K562 (cell line): Measurements from ENCODE around the gene MCM7. TPM values are rescaled to one million over a fixed set of nuclear protein-coding genes. Genes with fewer than 3 reads are reported as not detected.

Source experiments
- ARNT ChIP-seq, 2 experiments: fragments of 450-650 bp; IDR thresholded peaks; 2 replicates each; pipeline ENCODE4 v1.6.1; 2016; ENCODE audit warnings: mild to moderate bottlenecking in 1 of 2
- DIDO1 ChIP-seq: fragments of 450-650 bp; IDR thresholded peaks from 2 replicates; pipeline ENCODE4 v1.6.1; 2016; ENCODE audit warnings: low read depth, missing biosample characterization, missing genetic modification characterization
- HNRNPLL ChIP-seq: fragments of 200-400 bp; formaldehyde crosslinking; IDR thresholded peaks from 2 replicates; pipeline ENCODE4 v1.6.1; 2017; ENCODE audit warnings: low read length, low read depth, mild to moderate bottlenecking; ENCODE audit not compliant: poor library complexity, severe bottlenecking
- NR2C1 ChIP-seq, 2 experiments: fragments of 450-650 bp; IDR thresholded peaks; 2 replicates each; pipeline ENCODE4 v1.6.1; 2017; ENCODE audit warnings: mild to moderate bottlenecking in 2 of 2, antibody characterized with exemption in 1 of 2, inconsistent platforms in 1 of 2, missing compliant biosample characterization in 1 of 2, missing genetic modification characterization in 1 of 2
- RBM22 ChIP-seq: fragments of 200-400 bp; formaldehyde crosslinking; IDR thresholded peaks from 2 replicates; pipeline ENCODE4 v1.6.1; 2018; ENCODE audit warnings: low read length, low read depth; ENCODE audit not compliant: poor library complexity, severe bottlenecking
- ZFX ChIP-seq: sonication (generic); formaldehyde crosslinking; IDR thresholded peaks from 2 replicates; pipeline ENCODE4 v1.8.0; 2022; ENCODE audit warnings: mild to moderate bottlenecking, missing genetic modification reagents, moderate library complexity
- ZNF57 ChIP-seq: fragments of 450-650 bp; formaldehyde crosslinking; IDR thresholded peaks from 2 replicates; pipeline ENCODE4 v1.4.0; 2020; ENCODE audit warnings: mild to moderate bottlenecking, moderate library complexity
- polyA plus RNA-seq, 8 experiments: library from polyadenylated mRNA; depleted of rRNA in 4 of 8; stranded (reverse) in 5 of 8; unstranded in 3 of 8; fragments of >200 nt; fragmentation: Nextera tagmentation in 2 of 8; fragmentation: Illumina TruSeq in 1 of 8; extraction: Ambion mirVana in 2 of 8; extraction: Trizol in 1 of 8; gene quantifications; 2 replicates each; pipeline versions ENCODE4 v1.2.1 to v1.2.3, GENCODE V29; 2011 to 2014; ENCODE audit warnings: inconsistent platforms in 1 of 8, missing spikeins in 1 of 8
- total RNA-seq, 7 experiments: library from RNA; depleted of rRNA in 6 of 7; stranded (reverse); fragments of >200 nt in 6 of 7; fragmentation: Illumina TruSeq in 2 of 7; extraction: Trizol in 2 of 7; gene quantifications; 2 replicates each; pipeline versions ENCODE4 v1.2.1 to v1.2.3, GENCODE V29; 2011 to 2021; ENCODE audit warnings: low replicate concordance in 1 of 7
- TF ChIP-seq, protein P1 (sequence below), 2 experiments: fragments of 450-650 bp; formaldehyde crosslinking in 1 of 2; IDR thresholded peaks; 2 replicates each; pipeline versions ENCODE4 v1.4.0 to v1.6.1; 2014 to 2020; ENCODE audit warnings: mild to moderate bottlenecking in 2 of 2, borderline replicate concordance in 1 of 2, low read depth in 1 of 2
- TF ChIP-seq, protein P2 (sequence below): fragments of 450-650 bp; IDR thresholded peaks from 2 replicates; pipeline ENCODE4 v1.6.1; 2017; ENCODE audit warnings: mild to moderate bottlenecking, moderate library complexity
- TF ChIP-seq, protein P3 (sequence below): fragments of 250-450 bp; sonication (Bioruptor Pico); IDR thresholded peaks from 2 replicates; pipeline ENCODE4 v1.8.0; 2021; ENCODE audit warnings: borderline replicate concordance, mild to moderate bottlenecking, moderate library complexity; ENCODE audit not compliant: poor library complexity, severe bottlenecking
- TF ChIP-seq, protein P4 (sequence below): fragments of 450-650 bp; IDR thresholded peaks from 2 replicates; pipeline ENCODE4 v1.7.1; 2018; ENCODE audit warnings: mild to moderate bottlenecking, low read depth; ENCODE audit not compliant: partially characterized antibody

Gene MCM7
- total and polyA plus RNA-seq, 9 of the 15 experiments (the other 6 are each of a cell fraction or from before 2014, with no cell fraction given), result 329 to 856 (median 437) TPM

DNA sequence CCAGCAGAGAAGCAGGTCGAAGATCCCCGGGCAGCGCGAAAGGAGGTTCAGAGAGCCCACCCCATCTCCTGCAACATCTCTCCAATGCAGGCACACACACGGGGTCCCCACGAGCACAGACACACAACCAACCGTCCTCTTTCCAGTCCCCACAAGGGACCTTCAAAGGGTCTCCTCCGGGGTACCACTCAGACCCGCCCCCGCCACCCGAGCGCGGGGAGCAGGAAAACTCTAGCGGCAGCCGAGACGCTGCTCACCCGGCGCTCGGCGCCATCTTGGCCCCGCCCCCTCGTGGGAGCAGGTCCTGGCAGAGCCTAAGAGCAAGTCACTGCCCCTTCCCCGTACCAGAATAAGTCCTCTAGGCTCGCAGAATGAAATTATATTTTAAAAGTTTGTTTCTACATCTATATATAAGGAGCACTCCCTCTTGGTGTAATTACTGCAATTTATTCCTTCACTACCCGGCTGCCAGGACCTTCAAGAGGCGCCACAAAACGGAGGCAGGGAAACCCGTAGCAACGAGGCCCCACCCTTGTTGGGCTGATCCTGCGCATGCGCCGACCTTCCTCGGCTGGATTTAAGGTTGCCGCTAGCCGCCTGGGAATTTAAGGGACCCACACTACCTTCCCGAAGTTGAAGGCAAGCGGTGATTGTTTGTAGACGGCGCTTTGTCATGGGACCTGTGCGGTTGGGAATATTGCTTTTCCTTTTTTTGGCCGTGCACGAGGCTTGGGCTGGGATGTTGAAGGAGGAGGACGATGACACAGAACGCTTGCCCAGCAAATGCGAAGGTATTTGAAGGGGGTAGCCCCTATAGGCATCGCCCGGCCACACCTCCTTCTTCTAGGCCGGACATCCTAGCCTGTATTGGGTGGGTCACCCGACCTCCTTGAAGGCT is 18.1 kb upstream of the MCM7 start, which contains the start of the genes CNPY4 and TAF6 (continued):
- peak; percentile 18 for TF ChIP-seq HNRNPLL
- 0 out of 2 replicates have a peak, but pooled peaks have one; percentile 73 for TF ChIP-seq ZFX
- TF ChIP-seq, protein P1, sequence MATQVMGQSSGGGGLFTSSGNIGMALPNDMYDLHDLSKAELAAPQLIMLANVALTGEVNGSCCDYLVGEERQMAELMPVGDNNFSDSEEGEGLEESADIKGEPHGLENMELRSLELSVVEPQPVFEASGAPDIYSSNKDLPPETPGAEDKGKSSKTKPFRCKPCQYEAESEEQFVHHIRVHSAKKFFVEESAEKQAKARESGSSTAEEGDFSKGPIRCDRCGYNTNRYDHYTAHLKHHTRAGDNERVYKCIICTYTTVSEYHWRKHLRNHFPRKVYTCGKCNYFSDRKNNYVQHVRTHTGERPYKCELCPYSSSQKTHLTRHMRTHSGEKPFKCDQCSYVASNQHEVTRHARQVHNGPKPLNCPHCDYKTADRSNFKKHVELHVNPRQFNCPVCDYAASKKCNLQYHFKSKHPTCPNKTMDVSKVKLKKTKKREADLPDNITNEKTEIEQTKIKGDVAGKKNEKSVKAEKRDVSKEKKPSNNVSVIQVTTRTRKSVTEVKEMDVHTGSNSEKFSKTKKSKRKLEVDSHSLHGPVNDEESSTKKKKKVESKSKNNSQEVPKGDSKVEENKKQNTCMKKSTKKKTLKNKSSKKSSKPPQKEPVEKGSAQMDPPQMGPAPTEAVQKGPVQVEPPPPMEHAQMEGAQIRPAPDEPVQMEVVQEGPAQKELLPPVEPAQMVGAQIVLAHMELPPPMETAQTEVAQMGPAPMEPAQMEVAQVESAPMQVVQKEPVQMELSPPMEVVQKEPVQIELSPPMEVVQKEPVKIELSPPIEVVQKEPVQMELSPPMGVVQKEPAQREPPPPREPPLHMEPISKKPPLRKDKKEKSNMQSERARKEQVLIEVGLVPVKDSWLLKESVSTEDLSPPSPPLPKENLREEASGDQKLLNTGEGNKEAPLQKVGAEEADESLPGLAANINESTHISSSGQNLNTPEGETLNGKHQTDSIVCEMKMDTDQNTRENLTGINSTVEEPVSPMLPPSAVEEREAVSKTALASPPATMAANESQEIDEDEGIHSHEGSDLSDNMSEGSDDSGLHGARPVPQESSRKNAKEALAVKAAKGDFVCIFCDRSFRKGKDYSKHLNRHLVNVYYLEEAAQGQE (IDR thresholded peaks at IDR 0.05; ENCODE audit: borderline replicate concordance), result no peak
- TF ChIP-seq, protein P1 (CRISPR knock-in tag; IDR thresholded peaks at IDR 0.05; ENCODE audit: low read depth), result peak; percentile 63; the same call in 1 of the 2 replicates
- peak; percentile 22 to 98; a peak in 3 of 4 replicates for TF ChIP-seq ARNT (IDR thresholded peaks at IDR 0.05)
- TF ChIP-seq, protein P2, sequence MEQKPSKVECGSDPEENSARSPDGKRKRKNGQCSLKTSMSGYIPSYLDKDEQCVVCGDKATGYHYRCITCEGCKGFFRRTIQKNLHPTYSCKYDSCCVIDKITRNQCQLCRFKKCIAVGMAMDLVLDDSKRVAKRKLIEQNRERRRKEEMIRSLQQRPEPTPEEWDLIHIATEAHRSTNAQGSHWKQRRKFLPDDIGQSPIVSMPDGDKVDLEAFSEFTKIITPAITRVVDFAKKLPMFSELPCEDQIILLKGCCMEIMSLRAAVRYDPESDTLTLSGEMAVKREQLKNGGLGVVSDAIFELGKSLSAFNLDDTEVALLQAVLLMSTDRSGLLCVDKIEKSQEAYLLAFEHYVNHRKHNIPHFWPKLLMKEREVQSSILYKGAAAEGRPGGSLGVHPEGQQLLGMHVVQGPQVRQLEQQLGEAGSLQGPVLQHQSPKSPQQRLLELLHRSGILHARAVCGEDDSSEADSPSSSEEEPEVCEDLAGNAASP, result no peak
- 0 out of 2 replicates have a peak, but pooled peaks have one; percentile 72 for TF ChIP-seq ZNF57 (CRISPR knock-in tag)
- TF ChIP-seq, protein P3, sequence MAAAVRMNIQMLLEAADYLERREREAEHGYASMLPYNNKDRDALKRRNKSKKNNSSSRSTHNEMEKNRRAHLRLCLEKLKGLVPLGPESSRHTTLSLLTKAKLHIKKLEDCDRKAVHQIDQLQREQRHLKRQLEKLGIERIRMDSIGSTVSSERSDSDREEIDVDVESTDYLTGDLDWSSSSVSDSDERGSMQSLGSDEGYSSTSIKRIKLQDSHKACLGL, result peak; percentile 71
- peak; percentile 45; the same call in 1 of the 2 replicates for TF ChIP-seq NR2C1 (IDR thresholded peaks at IDR 0.05)
- TF ChIP-seq NR2C1 (tag; IDR thresholded peaks at IDR 0.05), result 0 out of 2 replicates have a peak, but pooled peaks have one; percentile 22
- TF ChIP-seq RBM22, result peak; percentile 47
- TF ChIP-seq, protein P4, sequence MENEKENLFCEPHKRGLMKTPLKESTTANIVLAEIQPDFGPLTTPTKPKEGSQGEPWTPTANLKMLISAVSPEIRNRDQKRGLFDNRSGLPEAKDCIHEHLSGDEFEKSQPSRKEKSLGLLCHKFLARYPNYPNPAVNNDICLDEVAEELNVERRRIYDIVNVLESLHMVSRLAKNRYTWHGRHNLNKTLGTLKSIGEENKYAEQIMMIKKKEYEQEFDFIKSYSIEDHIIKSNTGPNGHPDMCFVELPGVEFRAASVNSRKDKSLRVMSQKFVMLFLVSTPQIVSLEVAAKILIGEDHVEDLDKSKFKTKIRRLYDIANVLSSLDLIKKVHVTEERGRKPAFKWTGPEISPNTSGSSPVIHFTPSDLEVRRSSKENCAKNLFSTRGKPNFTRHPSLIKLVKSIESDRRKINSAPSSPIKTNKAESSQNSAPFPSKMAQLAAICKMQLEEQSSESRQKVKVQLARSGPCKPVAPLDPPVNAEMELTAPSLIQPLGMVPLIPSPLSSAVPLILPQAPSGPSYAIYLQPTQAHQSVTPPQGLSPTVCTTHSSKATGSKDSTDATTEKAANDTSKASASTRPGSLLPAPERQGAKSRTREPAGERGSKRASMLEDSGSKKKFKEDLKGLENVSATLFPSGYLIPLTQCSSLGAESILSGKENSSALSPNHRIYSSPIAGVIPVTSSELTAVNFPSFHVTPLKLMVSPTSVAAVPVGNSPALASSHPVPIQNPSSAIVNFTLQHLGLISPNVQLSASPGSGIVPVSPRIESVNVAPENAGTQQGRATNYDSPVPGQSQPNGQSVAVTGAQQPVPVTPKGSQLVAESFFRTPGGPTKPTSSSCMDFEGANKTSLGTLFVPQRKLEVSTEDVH, result peak; percentile 64
- TF ChIP-seq DIDO1, result peak; percentile 66
